GM18907 (cell line): ENCODE results near the gene CWC27.

Experiments used
- ATAC-seq: cut with Tn5 transposase; IDR thresholded peaks from one replicate; pipeline ENCODE4 v1.9.1; 2021; ENCODE audit warnings: mild to moderate bottlenecking, moderate library complexity; ENCODE audit not compliant: unreplicated experiment

The CWC27 gene

DNA sequence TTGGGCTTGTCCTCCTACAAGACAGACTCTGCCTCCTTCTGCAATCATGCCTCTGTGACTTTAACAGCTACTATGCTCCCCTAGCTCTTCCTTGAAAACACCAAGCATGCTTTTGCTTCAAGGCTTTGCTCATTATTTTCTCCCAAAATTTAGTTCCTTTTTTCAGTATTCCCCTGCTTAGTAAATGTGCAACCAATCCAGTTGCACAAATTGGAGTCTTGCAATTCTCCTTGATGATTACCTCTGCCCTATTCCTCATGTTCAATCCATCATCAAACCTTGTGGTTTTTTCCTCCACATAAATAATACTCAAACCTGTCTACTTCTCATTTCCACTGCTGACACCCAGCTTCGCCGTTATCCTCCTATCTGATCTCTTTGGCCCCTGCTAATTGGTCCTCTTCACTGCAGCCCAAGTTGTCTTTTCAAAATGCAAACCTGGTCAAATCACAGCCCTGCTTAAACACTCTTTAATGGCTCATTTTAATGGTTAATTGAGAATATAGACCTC, 296.3 kb downstream of the CWC27 start:
- ATAC-seq: no peak

DNA sequence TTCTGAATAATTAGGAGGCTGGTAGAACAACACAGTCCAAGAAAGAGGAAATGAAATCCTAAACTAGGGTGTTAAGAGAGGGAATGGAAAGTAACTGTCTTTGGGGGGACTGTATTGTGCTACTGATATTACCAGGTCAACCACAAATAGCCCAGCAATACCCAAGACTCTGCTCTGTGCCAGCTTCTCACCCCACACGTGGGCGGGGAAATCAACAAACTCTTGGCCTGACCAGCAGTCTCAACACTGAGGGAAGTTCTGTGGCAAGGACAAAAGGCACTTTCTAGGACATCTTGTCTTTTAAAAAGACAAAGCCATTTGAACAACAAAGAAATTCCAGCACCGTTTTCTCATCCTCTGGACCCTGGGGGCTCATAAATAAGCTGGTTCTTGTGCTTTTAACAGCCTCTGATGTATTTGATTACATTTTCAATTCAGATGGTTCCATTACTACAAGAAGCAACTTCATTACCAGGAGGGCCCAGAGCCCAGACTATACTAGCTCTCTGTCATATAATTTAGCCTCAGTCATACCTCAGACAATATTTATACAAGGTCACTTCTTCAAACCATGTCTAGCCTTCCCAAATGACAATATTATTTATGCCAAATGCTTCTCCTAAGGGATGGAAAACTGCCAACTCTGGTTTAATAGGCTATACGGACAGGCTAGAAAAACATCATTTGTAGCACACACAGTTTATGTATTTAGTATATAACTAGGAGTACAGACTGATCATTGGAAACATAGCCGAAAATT, 297.8 kb downstream of the CWC27 start:
- peak; percentile 81 for ATAC-seq

DNA sequence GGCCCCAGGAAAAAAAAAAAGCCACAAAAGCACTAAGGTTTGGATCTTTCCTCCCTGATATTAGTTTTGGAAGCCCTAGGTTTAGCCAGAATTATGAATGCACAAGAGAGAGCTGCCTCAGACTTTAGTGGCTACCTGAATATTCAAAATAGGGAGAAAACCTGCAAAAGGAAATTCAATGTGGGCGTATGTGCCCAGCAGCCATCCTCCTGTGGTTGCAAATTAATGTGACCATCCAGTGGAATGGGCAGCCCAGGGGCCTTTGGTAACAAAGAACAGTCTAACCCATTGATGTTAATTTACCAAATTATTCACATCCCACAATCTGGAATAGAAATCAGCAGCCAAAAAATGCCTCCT, 298.4 kb downstream of the CWC27 start:
- no peak for ATAC-seq
